ENCODE results near the gene MDH2.
"Not testable (repeated sequence)": the region's sequence is repeated elsewhere in the genome, so short reads cannot be mapped to it uniquely, and the experiment has no call there.

DNA sequence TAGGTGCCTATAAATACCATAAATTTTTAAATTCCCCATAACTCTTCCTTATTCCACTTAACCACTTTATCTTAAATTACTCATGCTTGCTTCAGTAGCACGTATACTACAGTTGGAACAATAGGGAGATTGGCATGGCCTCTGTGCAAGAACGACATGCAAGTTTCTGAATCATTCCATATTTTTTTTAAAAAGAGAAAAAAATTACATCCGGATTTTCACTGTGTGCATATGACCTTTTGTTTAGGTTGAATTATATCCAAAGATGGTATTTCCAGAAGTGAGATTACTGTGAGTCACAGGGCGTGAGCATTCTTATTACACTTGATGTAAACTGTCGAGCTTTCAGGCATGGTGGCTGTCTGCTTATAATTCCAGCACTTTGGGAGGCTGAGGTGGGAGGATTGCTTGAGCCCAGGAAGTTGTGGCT is 39.5 kb downstream of the MDH2 start:
- TF ChIP-seq POLR2A (IDR thresholded peaks at IDR 0.05), result not testable (repeated sequence)
- TF ChIP-seq, protein P1, sequence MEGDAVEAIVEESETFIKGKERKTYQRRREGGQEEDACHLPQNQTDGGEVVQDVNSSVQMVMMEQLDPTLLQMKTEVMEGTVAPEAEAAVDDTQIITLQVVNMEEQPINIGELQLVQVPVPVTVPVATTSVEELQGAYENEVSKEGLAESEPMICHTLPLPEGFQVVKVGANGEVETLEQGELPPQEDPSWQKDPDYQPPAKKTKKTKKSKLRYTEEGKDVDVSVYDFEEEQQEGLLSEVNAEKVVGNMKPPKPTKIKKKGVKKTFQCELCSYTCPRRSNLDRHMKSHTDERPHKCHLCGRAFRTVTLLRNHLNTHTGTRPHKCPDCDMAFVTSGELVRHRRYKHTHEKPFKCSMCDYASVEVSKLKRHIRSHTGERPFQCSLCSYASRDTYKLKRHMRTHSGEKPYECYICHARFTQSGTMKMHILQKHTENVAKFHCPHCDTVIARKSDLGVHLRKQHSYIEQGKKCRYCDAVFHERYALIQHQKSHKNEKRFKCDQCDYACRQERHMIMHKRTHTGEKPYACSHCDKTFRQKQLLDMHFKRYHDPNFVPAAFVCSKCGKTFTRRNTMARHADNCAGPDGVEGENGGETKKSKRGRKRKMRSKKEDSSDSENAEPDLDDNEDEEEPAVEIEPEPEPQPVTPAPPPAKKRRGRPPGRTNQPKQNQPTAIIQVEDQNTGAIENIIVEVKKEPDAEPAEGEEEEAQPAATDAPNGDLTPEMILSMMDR (IDR thresholded peaks at IDR 0.05), result not testable (repeated sequence)
